Neuronal stem cell (in vitro differentiated cells): ENCODE measurements around the gene HACE1.
"Not testable (repeated sequence)": the region's sequence is repeated elsewhere in the genome, so short reads cannot be mapped to it uniquely, and the experiment has no call there.

Source experiments
- DNase-seq: peaks from one replicate; pipeline ENCODE4 v3.0.0-alpha.2; 2013; ENCODE audit warnings: low spot score
- H2AFZ ChIP-seq: one replicate; pipeline ENCODE4 v1.6.1; 2013; ENCODE audit warnings: mild to moderate bottlenecking, low read length, inconsistent platforms
- H2AK5ac ChIP-seq: 2 replicates; pipeline ENCODE4 v1.6.1; 2013; ENCODE audit warnings: low read depth, mild to moderate bottlenecking, inconsistent platforms, low read length, moderate library complexity, mixed read lengths
- H2BK120ac ChIP-seq: 2 replicates; pipeline ENCODE4 v1.6.1; 2013; ENCODE audit warnings: low read depth, mild to moderate bottlenecking, inconsistent platforms, low read length, moderate library complexity, mixed read lengths
- H2BK12ac ChIP-seq: one replicate; pipeline ENCODE4 v1.6.1; 2013; ENCODE audit warnings: low read length, inconsistent platforms
- H2BK15ac ChIP-seq: 2 replicates; pipeline ENCODE4 v1.6.1; 2013; ENCODE audit warnings: mild to moderate bottlenecking, low read length, inconsistent platforms, mixed read lengths
- H2BK5ac ChIP-seq: one replicate; pipeline ENCODE4 v1.6.1; 2013; ENCODE audit warnings: inconsistent platforms, mild to moderate bottlenecking, low read length, moderate library complexity
- H3K14ac ChIP-seq: one replicate; pipeline ENCODE4 v1.6.1; 2013; ENCODE audit warnings: low read length, inconsistent platforms
- H3K18ac ChIP-seq: 2 replicates; pipeline ENCODE4 v1.6.1; 2013; ENCODE audit warnings: low read length, inconsistent platforms
- H3K23ac ChIP-seq: 2 replicates; pipeline ENCODE4 v1.6.1; 2013; ENCODE audit warnings: low read depth, mild to moderate bottlenecking, mixed read lengths, low read length, inconsistent platforms; ENCODE audit not compliant: poor library complexity
- H3K27ac ChIP-seq: replicated peaks from 3 replicates; pipeline ENCODE4 v1.5.1; 2013; ENCODE audit warnings: low read length, inconsistent platforms
- H3K27me3 ChIP-seq, 3 experiments: 2 replicates each; pipeline ENCODE4 v1.6.1; 2013; ENCODE audit warnings: low read length in 3 of 3, mild to moderate bottlenecking in 2 of 3, inconsistent platforms in 1 of 3, low read depth in 1 of 3, mixed read lengths in 1 of 3, moderate library complexity in 1 of 3; ENCODE audit not compliant: control insufficient read depth in 3 of 3, insufficient read depth in 3 of 3
- H3K36me3 ChIP-seq, 2 donors: replicated peaks in 1 of 2; 2 replicates each; pipeline ENCODE4 v1.6.1; 2013; ENCODE audit warnings: low read length in 2 of 2; ENCODE audit not compliant: control insufficient read depth in 2 of 2, insufficient read depth in 2 of 2
- H3K4ac ChIP-seq: 2 replicates; pipeline ENCODE4 v1.6.1; 2013; ENCODE audit warnings: inconsistent platforms, mild to moderate bottlenecking, low read length, moderate library complexity
- H3K4me1 ChIP-seq, 2 donors: 1 replicate in 1 of 2; 2 replicates in 1 of 2; pipeline ENCODE4 v1.6.1; 2013; ENCODE audit warnings: low read length in 2 of 2, low read depth in 1 of 2; ENCODE audit not compliant: control insufficient read depth in 2 of 2, insufficient read depth in 1 of 2
- H3K4me2 ChIP-seq: one replicate; pipeline ENCODE4 v1.6.1; 2013; ENCODE audit warnings: mild to moderate bottlenecking, low read length, inconsistent platforms; ENCODE audit not compliant: insufficient read depth, poor library complexity, severe bottlenecking
- H3K4me3 ChIP-seq, 2 donors: 2 replicates each; pipeline ENCODE4 v1.5.1; 2013; ENCODE audit warnings: low read length in 2 of 2, mild to moderate bottlenecking in 2 of 2, inconsistent platforms in 1 of 2, moderate library complexity in 1 of 2
- H3K79me1 ChIP-seq: one replicate; pipeline ENCODE4 v1.6.1; 2013; ENCODE audit warnings: low read depth, mild to moderate bottlenecking, inconsistent platforms, low read length, moderate library complexity
- H3K9ac ChIP-seq: one replicate; pipeline ENCODE4 v1.6.1; 2013; ENCODE audit warnings: mild to moderate bottlenecking, low read depth, low read length, inconsistent platforms; ENCODE audit not compliant: poor library complexity
- H3K9me3 ChIP-seq, 2 donors: replicated peaks in 1 of 2; 2 replicates each; pipeline versions ENCODE3 to v1.6.1; 2013; ENCODE audit warnings: low read length in 2 of 2, mild to moderate bottlenecking in 2 of 2, inconsistent platforms in 1 of 2, low read depth in 1 of 2, mixed read lengths in 1 of 2, moderate library complexity in 1 of 2; ENCODE audit not compliant: control insufficient read depth in 2 of 2, insufficient read depth in 1 of 2
- H4K8ac ChIP-seq: one replicate; pipeline ENCODE4 v1.6.1; 2013; ENCODE audit warnings: low read depth, mild to moderate bottlenecking, inconsistent platforms, low read length, moderate library complexity
- H4K91ac ChIP-seq: one replicate; pipeline ENCODE4 v1.6.1; 2013; ENCODE audit warnings: low read length, low read depth, mild to moderate bottlenecking, inconsistent platforms; ENCODE audit not compliant: poor library complexity
- WGBS, 2 donors: extraction: QIAGEN DNeasy Blood & Tissue Kit; methylation state at CpG; one replicate each; pipeline ENCODE4 v1.1.7; 2013; ENCODE audit warnings: missing lambda C conversion rate in 2 of 2, mixed read lengths in 1 of 2; ENCODE audit not compliant: insufficient read length in 2 of 2, insufficient replicate concordance in 1 of 2; ENCODE audit errors: extremely low coverage in 2 of 2; 5-methylcytosine and 5-hydroxymethylcytosine counted together

HACE1 gene

GRCh38 chr6:104829183-104829958, 30.3 kb downstream of the HACE1 start:
- Histone ChIP-seq H2BK120ac (no peak overlapping the region), H2AK5ac (no peak overlapping the region)

GRCh38 chr6:104828478-104828877, 31.2 kb downstream of the HACE1 start:
- no peaks in the 10 kb centered on the region for H3K27me3 ChIP-seq
- H4K8ac ChIP-seq, result no peak overlapping the region
- no peak overlapping the region for H3K4me3 ChIP-seq
- H3K4me2 ChIP-seq, result no peak overlapping the region
- no peak overlapping the region for H3K27ac ChIP-seq
- H3K23ac ChIP-seq, result no peak overlapping the region
- H2BK12ac ChIP-seq, result no peak overlapping the region
- DNase-seq, result no peak
- H3K9me3 ChIP-seq, result peaks cover 7 to 23% of the 10 kb centered on the region in 2 donors
- no peak overlapping the region for H2AK5ac ChIP-seq
- peaks cover 12 to 61% of the 10 kb centered on the region in 2 donors for H3K36me3 ChIP-seq
- no peak overlapping the region for H2AFZ ChIP-seq
- no peak overlapping the region for H3K9ac ChIP-seq
- H2BK15ac ChIP-seq, result no peak overlapping the region
- no CpG with 5 or more reads among the region's 1 CpG for WGBS, 2 donors
- H3K14ac ChIP-seq, result no peak overlapping the region
- H2BK5ac ChIP-seq, result no peak overlapping the region
- no peaks in the 10 kb centered on the region for H3K79me1 ChIP-seq
- H4K91ac ChIP-seq, result no peak overlapping the region
- H2BK120ac ChIP-seq, result no peak overlapping the region
- H3K4ac ChIP-seq, result no peak overlapping the region
- no peaks in the 10 kb centered on the region for H3K4me1 ChIP-seq
- H3K18ac ChIP-seq, result no peak overlapping the region

More at GRCh38 chr6:104829183-104829958, 30.3 kb downstream of the HACE1 start:
- Histone ChIP-seq H4K91ac (no peak overlapping the region), H3K4me3 (no peak overlapping the region), H4K8ac (no peak overlapping the region), H2BK12ac (no peak overlapping the region), H2BK5ac (no peak overlapping the region), H3K14ac (no peak overlapping the region), H2BK15ac (no peak overlapping the region), H3K9ac (no peak overlapping the region), H3K4me2 (no peak overlapping the region), H3K18ac (no peak overlapping the region), H3K4ac (no peak overlapping the region), H3K27ac (no peak overlapping the region), H3K23ac (no peak overlapping the region), H3K9me3 (peaks cover 7 to 23% of the 10 kb centered on the region in 2 donors), H3K79me1 (no peaks in the 10 kb centered on the region), H3K36me3 (peaks cover 12 to 63% of the 10 kb centered on the region in 2 donors), H2AFZ (no peak overlapping the region), H3K27me3 (no peaks in the 10 kb centered on the region), H3K4me1 (no peaks in the 10 kb centered on the region)
- DNase-seq, result no peak
- WGBS, 2 donors, result no CpG with 5 or more reads among the region's 1 CpG

GRCh38 chr6:104820820-104821219, 38.9 kb downstream of the HACE1 start:
- H3K4me1 ChIP-seq, DNase-seq, H2AFZ ChIP-seq, H3K4ac ChIP-seq, H4K8ac ChIP-seq, H3K27ac ChIP-seq, H2BK5ac ChIP-seq, H3K4me3 ChIP-seq, H3K9ac ChIP-seq, H3K23ac ChIP-seq, H3K4me2 ChIP-seq, H3K27me3 ChIP-seq, H3K14ac ChIP-seq, H2BK15ac ChIP-seq, H4K91ac ChIP-seq, H2BK12ac ChIP-seq, H2AK5ac ChIP-seq, H2BK120ac ChIP-seq, H3K18ac ChIP-seq, H3K79me1 ChIP-seq: not testable (repeated sequence)
- peaks cover 5 to 39% of the 10 kb centered on the region in 2 donors for H3K36me3 ChIP-seq
- peaks cover 4 to 14% of the 10 kb centered on the region in 2 donors for H3K9me3 ChIP-seq
- WGBS, 2 donors, result no CpG with 5 or more reads among the region's 4 CpGs

- H3K4me1 ChIP-seq, result no peaks in the 10 kb centered on the region
Observed at GRCh38 chr6:104816125-104816524, 43.6 kb downstream of the HACE1 start.

More at GRCh38 chr6:104816125-104816524, 43.6 kb downstream of the HACE1 start:
- Histone ChIP-seq H3K18ac (no peak overlapping the region), H3K9ac (no peak overlapping the region), H2AFZ (no peak overlapping the region), H4K8ac (no peak overlapping the region), H3K27ac (no peak overlapping the region), H2BK15ac (no peak overlapping the region), H2BK120ac (no peak overlapping the region), H3K4me3 (no peak overlapping the region), H3K9me3 (peaks cover 0 to 6% of the 10 kb centered on the region in 2 donors), H2AK5ac (no peak overlapping the region), H2BK12ac (no peak overlapping the region), H3K36me3 (peaks cover 0 to 21% of the 10 kb centered on the region in 2 donors), H3K23ac (no peak overlapping the region), H2BK5ac (no peak overlapping the region), H4K91ac (no peak overlapping the region), H3K4ac (no peak overlapping the region), H3K27me3 (no peaks in the 10 kb centered on the region), H3K4me2 (no peak overlapping the region), H3K79me1 (no peaks in the 10 kb centered on the region), H3K14ac (no peak overlapping the region)
- no CpG with 5 or more reads among the region's 3 CpGs for WGBS, 2 donors
- no peak for DNase-seq
